HepG2 (cell line): ENCODE data around the gene GPER1. TPM values are rescaled to one million over a fixed set of nuclear protein-coding genes. Genes with fewer than 3 reads are reported as not detected.

Experiments
- ATF3 ChIP-seq: sonication (generic); formaldehyde crosslinking; IDR thresholded peaks from 2 replicates; pipeline ENCODE4 v1.4.0; 2020; ENCODE audit warnings: missing genetic modification reagents
- ELF3 ChIP-seq: IDR thresholded peaks from 2 replicates; pipeline ENCODE4 v1.6.1; 2016; ENCODE audit warnings: missing genetic modification reagents, missing compliant biosample characterization
- ESRRA ChIP-seq: sonication (generic); formaldehyde crosslinking; IDR thresholded peaks from 2 replicates; pipeline ENCODE4 v1.5.1; 2020; ENCODE audit warnings: mild to moderate bottlenecking, low read depth, missing genetic modification reagents
- HDAC1 ChIP-seq: sonication (generic); formaldehyde crosslinking; IDR thresholded peaks from 2 replicates; pipeline ENCODE4 v1.5.1; 2020; ENCODE audit warnings: mild to moderate bottlenecking, missing genetic modification reagents
- HNF4G ChIP-seq, 2 experiments: sonication (generic) in 1 of 2; formaldehyde crosslinking in 1 of 2; IDR thresholded peaks; 2 replicates each; pipeline versions ENCODE4 v1.4.0 to v1.6.1; 2011 to 2020; ENCODE audit warnings: borderline replicate concordance in 2 of 2, low read depth in 2 of 2, mild to moderate bottlenecking in 2 of 2, low read length in 1 of 2, missing genetic modification reagents in 1 of 2, moderate library complexity in 1 of 2
- JARID2 ChIP-seq: sonication (generic); formaldehyde crosslinking; IDR thresholded peaks from 2 replicates; pipeline ENCODE4 v1.8.1; 2023; ENCODE audit warnings: missing genetic modification reagents, inconsistent platforms; ENCODE audit not compliant: insufficient replicate concordance
- MEIS1 ChIP-seq: sonication (generic); formaldehyde crosslinking; IDR thresholded peaks from 2 replicates; pipeline ENCODE4 v1.9.0; 2021; ENCODE audit warnings: mild to moderate bottlenecking, missing genetic modification reagents, moderate library complexity, borderline replicate concordance
- NFKB2 ChIP-seq: sonication (generic); formaldehyde crosslinking; IDR thresholded peaks from 2 replicates; pipeline ENCODE4 v1.4.0; 2020; ENCODE audit warnings: missing genetic modification reagents, borderline replicate concordance
- NR2F6 ChIP-seq, 2 experiments: IDR thresholded peaks; 2 replicates each; pipeline ENCODE4 v1.6.1; 2016; ENCODE audit warnings: antibody characterized with exemption in 1 of 2, mild to moderate bottlenecking in 1 of 2
- POLR2AphosphoS5 ChIP-seq: IDR thresholded peaks from 2 replicates; pipeline ENCODE4 v1.6.1; 2012; ENCODE audit warnings: low read depth, low read length
- PREB ChIP-seq: sonication (generic); formaldehyde crosslinking; IDR thresholded peaks from 2 replicates; pipeline ENCODE4 v1.4.0; 2020; ENCODE audit warnings: missing genetic modification reagents
- ZBED4 ChIP-seq: sonication (generic); formaldehyde crosslinking; IDR thresholded peaks from 2 replicates; pipeline ENCODE4 v1.4.0; 2020; ENCODE audit warnings: missing genetic modification reagents, borderline replicate concordance
- ZBTB39 ChIP-seq: sonication (generic); formaldehyde crosslinking; IDR thresholded peaks from 2 replicates; pipeline ENCODE4 v1.5.0; 2020; ENCODE audit warnings: missing genetic modification reagents
- ZNF124 ChIP-seq: sonication (generic); formaldehyde crosslinking; IDR thresholded peaks from 2 replicates; pipeline ENCODE4 v1.4.0; 2020; ENCODE audit warnings: missing genetic modification reagents
- ZNF607 ChIP-seq: sonication (generic); formaldehyde crosslinking; IDR thresholded peaks from 2 replicates; pipeline ENCODE4 v1.5.1; 2020; ENCODE audit warnings: missing genetic modification reagents, mild to moderate bottlenecking, borderline replicate concordance
- ZNF704 ChIP-seq: sonication (generic); formaldehyde crosslinking; IDR thresholded peaks from 2 replicates; pipeline ENCODE4 v1.8.1; 2023; ENCODE audit warnings: mild to moderate bottlenecking, inconsistent platforms, moderate library complexity, missing genetic modification reagents, borderline replicate concordance
- polyA plus RNA-seq, 8 experiments: library from polyadenylated mRNA; depleted of rRNA in 3 of 8; stranded (reverse) in 7 of 8; unstranded in 1 of 8; fragments of >200 nt; fragmentation: Illumina TruSeq in 4 of 8; extraction: Trizol in 4 of 8; gene quantifications; 2 replicates each; pipeline versions ENCODE4 v1.2.1 to v1.2.3, GENCODE V29; 2011 to 2016; ENCODE audit warnings: low read depth in 4 of 8, missing spikeins in 1 of 8, mixed read lengths in 1 of 8; ENCODE audit not compliant: insufficient read depth in 1 of 8
- total RNA-seq, 5 experiments: library from RNA; depleted of rRNA; stranded (reverse); fragments of >200 nt; fragmentation: Illumina TruSeq; extraction: Trizol; gene quantifications; 2 replicates each; pipeline ENCODE4 v1.2.3, GENCODE V29; 2016; ENCODE audit warnings: low read depth in 1 of 5

The GPER1 gene
- total and polyA plus RNA-seq, 2 of the 13 experiments (the other 11 are each of a cell fraction or from before 2014, with no cell fraction given), result 12.7 to 19.7 TPM

- TF ChIP-seq ZBTB39 (CRISPR knock-in tag) (no peak), HNF4G (IDR thresholded peaks at IDR 0.05; ENCODE audit: borderline replicate concordance, low read depth, low read length) (no peak), HNF4G (CRISPR knock-in tag; IDR thresholded peaks at IDR 0.05; ENCODE audit: borderline replicate concordance, low read depth) (no peak), ESRRA (CRISPR knock-in tag) (0 out of 2 replicates have a peak, but pooled peaks have one; percentile 23), MEIS1 (CRISPR knock-in tag) (no peak), ZNF607 (peak; percentile 82; the same call in 1 of the 2 replicates), ZNF124 (peak; percentile 74), ZNF704 (CRISPR knock-in tag) (0 out of 2 replicates have a peak, but pooled peaks have one; percentile 28), PREB (CRISPR knock-in tag) (no peak), NFKB2 (CRISPR knock-in tag) (peak; percentile 88; the same call in 1 of the 2 replicates), ZBED4 (no peak), HDAC1 (CRISPR knock-in tag) (peak; percentile 58), POLR2AphosphoS5 (peak; percentile 53; the same call in 1 of the 2 replicates), NR2F6 (IDR thresholded peaks at IDR 0.05) (0 out of 2 replicates have a peak, but pooled peaks have one; percentile 9), NR2F6 (CRISPR knock-in tag; IDR thresholded peaks at IDR 0.05) (peak; percentile 40; the same call in 1 of the 2 replicates), JARID2 (CRISPR knock-in tag) (no peak), ATF3 (0 out of 2 replicates have a peak, but pooled peaks have one; percentile 13), ELF3 (peak; percentile 7; the same call in 1 of the 2 replicates)
Measured at GRCh38 chr7:1086588-1087464, 1.1 kb upstream of the GPER1 start (continued).
